H1 (cell line): Measurements from ENCODE around the gene CRTC1. TPM values are rescaled to one million over a fixed set of nuclear protein-coding genes. Genes with fewer than 3 reads are reported as not detected.

Experiments
- EZH2 ChIP-seq: fragments of 200-600 bp; sonication (generic); IDR thresholded peaks from 2 replicates; pipeline ENCODE4 v1.7.1; 2012; ENCODE audit warnings: low read depth, mild to moderate bottlenecking, moderate library complexity, low read length, inconsistent platforms; ENCODE audit not compliant: severe bottlenecking
- POLR2AphosphoS5 ChIP-seq: IDR thresholded peaks from 2 replicates; pipeline ENCODE4 v1.6.1; 2011; ENCODE audit warnings: low read depth, low read length
- TAF1 ChIP-seq: IDR thresholded peaks from 2 replicates; pipeline ENCODE4 v1.6.1; 2011; ENCODE audit warnings: mild to moderate bottlenecking, low read depth, low read length
- TBP ChIP-seq: IDR thresholded peaks from 2 replicates; pipeline ENCODE4 v1.6.1; 2011; ENCODE audit warnings: low read depth, low read length, improper control_type of control experiment
- polyA plus RNA-seq, 7 experiments: library from polyadenylated mRNA; depleted of rRNA in 3 of 7; stranded (reverse) in 5 of 7; unstranded in 2 of 7; fragments of >200 nt in 5 of 7; fragments of 200-250 nt in 2 of 7; gene quantifications; 1 replicate in 5 of 7; 2 replicates in 1 of 7; 4 replicates in 1 of 7; pipeline versions ENCODE4 v1.2.1 to v1.2.3, GENCODE V29; 2011 to 2013; ENCODE audit warnings: missing spikeins in 2 of 7, mixed read lengths in 2 of 7
- total RNA-seq: library from RNA; stranded (reverse); fragmentation: NEBNext Ultra II Directional; extraction: Animal tissue kit (Norgen Biotek cat#: 25700); gene quantifications from 2 replicates; pipeline ENCODE4 v1.2.1, GENCODE V29; 2021

CRTC1 gene
- total and polyA plus RNA-seq, 2 of the 8 experiments (the other 6 are each of a cell fraction or from before 2014, with no cell fraction given): 2.9 to 8.5 TPM

DNA sequence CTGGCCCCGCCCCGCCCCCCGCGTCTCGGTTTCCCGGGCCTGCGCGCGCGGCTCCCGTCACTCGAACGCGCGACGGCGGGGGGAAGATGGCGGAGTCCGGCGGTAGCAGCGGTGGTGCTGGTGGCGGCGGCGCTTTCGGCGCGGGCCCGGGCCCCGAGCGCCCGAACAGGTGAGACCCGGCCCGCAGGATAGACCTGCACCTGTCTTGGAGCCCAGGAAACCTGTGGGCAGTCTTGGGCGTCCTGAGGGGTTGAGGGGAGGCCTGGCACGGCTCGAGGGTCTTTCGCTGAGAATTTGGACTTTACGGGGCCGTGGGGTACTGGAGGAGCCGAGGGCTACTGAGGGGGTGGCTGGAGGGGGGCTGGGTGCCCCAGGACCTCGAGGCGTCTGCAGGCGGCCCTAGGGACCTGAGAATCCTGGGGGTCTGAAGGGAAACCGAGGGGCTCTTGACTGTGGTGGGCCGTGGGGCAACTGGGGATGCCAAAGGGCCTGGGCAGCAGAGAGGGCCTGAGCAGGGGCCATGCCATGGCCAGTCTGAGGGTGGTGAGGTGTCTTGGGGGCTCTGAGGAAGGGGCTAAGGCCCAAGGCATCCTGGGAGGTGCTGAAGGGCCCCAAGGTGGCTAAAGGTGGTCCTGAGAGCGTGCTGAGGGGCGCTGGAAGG, 46.4 kb upstream of the CRTC1 start, which contains the start of gene KLHL26 (continued):
- TF ChIP-seq EZH2 (no peak), POLR2AphosphoS5 (peak; percentile 62; the same call in 1 of the 2 replicates), TAF1 (peak; percentile 90), TBP (peak; percentile 47; the same call in 1 of the 2 replicates)
